Chondrocyte (in vitro differentiated cells): ENCODE data around the gene PNLIPRP2. TPM values are rescaled to one million over a fixed set of nuclear protein-coding genes. Genes with fewer than 3 reads are reported as not detected.

Experiments
- DNase-seq: peaks from one replicate; pipeline ENCODE4 v3.0.0; 2021; ENCODE audit warnings: mixed read lengths, low spot score
- H3K27ac Mint-ChIP-seq: one replicate; pipeline ENCODE4 v1.8.0; 2021; ENCODE audit warnings: mild to moderate bottlenecking, moderate library complexity, mixed read lengths; ENCODE audit not compliant: unreplicated experiment
- H3K27me3 Mint-ChIP-seq: 2 replicates; pipeline ENCODE4 v1.8.0; 2021; ENCODE audit warnings: low read depth, mixed read lengths
- H3K36me3 Mint-ChIP-seq: 2 replicates; pipeline ENCODE4 v1.8.0; 2021; ENCODE audit warnings: low read depth, mixed read lengths
- H3K4me1 Mint-ChIP-seq: 2 replicates; pipeline ENCODE4 v1.8.0; 2021; ENCODE audit warnings: low read depth, mild to moderate bottlenecking, mixed read lengths
- H3K4me3 Mint-ChIP-seq: one replicate; pipeline ENCODE4 v1.8.0; 2021; ENCODE audit warnings: mild to moderate bottlenecking, moderate library complexity, mixed read lengths; ENCODE audit not compliant: unreplicated experiment
- H3K9me3 Mint-ChIP-seq: 2 replicates; pipeline ENCODE4 v1.8.0; 2021; ENCODE audit warnings: low read depth, mixed read lengths
- CTCF ChIP-seq: fragments of 200-600 bp; sonication (generic); IDR thresholded peaks from 2 replicates; pipeline ENCODE4 v1.5.0; 2021; ENCODE audit warnings: antibody characterized with exemption, mild to moderate bottlenecking, moderate library complexity
- total RNA-seq: library from RNA; stranded (reverse); gene quantifications from 3 replicates; pipeline ENCODE4 v1.2.1, GENCODE V29; 2021

The PNLIPRP2 gene
- total RNA-seq, 1 donor from 2014 or later: not detected

DNA sequence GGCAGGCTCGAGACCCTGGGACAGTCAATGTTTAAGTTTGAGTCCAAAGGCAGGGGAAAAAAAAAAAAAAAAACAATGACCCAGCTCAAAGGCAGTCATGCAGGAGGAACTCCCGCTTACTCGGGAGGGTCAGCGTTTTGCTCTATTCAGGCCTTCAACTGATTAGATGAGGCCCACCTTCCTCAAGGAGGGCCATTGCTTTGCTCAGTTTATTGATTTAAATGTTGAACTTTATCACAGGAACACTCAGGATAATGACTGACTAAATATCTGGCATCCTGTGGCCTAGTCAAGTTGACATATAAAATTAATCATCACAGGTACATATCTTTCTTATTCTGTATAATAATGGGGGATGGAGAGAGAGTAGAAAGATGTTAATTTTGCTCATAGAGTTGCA is 69.0 kb downstream of the PNLIPRP2 start:
- no peak for DNase-seq
- H3K27me3 Mint-ChIP-seq: no peaks in the 10 kb centered on the region
- no peaks in the 10 kb centered on the region for H3K9me3 Mint-ChIP-seq
- TF ChIP-seq CTCF: no peak
- H3K36me3 Mint-ChIP-seq: no peaks in the 10 kb centered on the region
- peaks cover 22% of the 10 kb centered on the region for H3K4me1 Mint-ChIP-seq
- H3K27ac Mint-ChIP-seq: no peak overlapping the region
- H3K4me3 Mint-ChIP-seq: no peak overlapping the region

DNA sequence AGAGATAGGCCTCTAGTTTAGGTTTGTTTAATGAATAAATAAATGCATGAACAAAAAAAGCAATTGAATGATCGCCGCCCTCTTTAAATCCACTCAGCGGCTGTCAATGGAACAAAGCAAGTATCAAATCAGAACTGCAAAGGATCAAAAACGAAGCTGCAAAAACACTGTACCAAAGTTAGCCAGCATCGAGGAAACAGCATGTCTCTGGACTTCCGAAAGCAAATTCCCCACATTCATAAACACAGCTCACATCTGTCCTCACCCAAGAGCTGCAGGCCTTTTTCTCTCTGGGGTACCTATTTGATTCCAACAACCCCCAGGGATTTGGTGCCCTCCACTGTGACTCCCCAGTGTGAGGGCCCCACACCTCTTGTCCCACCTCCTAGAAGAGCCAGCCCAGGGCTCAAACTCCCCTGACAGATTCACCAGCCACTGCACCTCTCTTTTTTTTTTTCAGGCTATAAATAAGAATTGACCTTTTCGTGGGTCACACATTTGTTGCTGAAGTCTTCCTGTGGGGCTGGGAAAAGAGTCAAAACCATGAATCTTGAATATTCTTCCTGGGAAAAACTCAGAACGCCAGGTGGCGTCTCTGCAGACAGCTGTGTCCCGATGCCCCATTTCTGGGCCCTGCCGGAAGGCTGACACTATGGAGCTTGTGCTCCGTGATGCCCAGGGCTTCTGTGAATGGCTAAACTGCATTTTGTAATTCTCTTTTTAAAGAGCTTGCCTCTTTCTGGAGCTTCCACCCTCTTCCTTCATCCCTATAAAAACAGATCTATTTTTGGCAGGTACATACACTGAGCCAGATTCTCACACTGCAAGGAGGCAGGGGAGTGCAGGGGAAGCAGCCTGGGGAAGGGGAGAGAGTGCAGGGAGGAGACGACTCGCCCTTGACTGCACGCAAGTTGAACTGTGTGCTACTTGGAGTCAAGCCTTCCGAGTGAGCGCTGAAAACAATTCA is 69.9 kb downstream of the PNLIPRP2 start:
- Mint-ChIP-seq H3K27me3 (no peaks in the 10 kb centered on the region), H3K4me3 (peak overlapping the region; percentile 3), H3K9me3 (no peaks in the 10 kb centered on the region), H3K4me1 (peaks cover 22% of the 10 kb centered on the region), H3K27ac (peak overlapping the region; percentile 46), H3K36me3 (no peaks in the 10 kb centered on the region)
- TF ChIP-seq CTCF: peak; percentile 79
- DNase-seq: no peak

DNA sequence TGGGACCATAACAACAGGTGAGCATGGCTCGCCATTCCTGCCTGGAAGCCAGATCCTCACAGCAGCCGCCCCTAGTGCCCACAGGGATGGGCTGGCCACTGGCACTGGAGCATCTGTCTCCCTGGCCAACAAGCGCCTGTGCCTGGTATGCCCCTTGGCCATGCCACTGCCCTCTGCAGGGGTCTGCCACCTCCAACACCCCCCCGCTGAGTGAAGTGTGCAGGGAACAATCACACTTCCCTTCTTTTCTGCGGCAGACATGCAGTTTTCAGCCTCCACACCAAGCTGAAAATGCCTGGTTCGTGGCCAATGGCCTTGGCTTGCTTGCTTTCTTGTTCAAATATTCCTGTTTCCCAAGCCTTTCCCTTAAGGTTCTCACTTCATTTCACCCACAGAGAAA is 70.9 kb downstream of the PNLIPRP2 start:
- Mint-ChIP-seq H3K9me3 (no peaks in the 10 kb centered on the region), H3K27ac (no peak overlapping the region), H3K4me3 (no peak overlapping the region), H3K27me3 (no peaks in the 10 kb centered on the region), H3K4me1 (peaks cover 22% of the 10 kb centered on the region), H3K36me3 (peaks cover 2% of the 10 kb centered on the region)
- TF ChIP-seq CTCF: no peak
- no peak for DNase-seq

GRCh38 chr10:116692225-116692624 is 71.5 kb downstream of the PNLIPRP2 start:
- Mint-ChIP-seq H3K27ac (no peak overlapping the region), H3K4me3 (no peak overlapping the region), H3K9me3 (no peaks in the 10 kb centered on the region), H3K27me3 (no peaks in the 10 kb centered on the region), H3K4me1 (peaks cover 22% of the 10 kb centered on the region), H3K36me3 (peaks cover 2% of the 10 kb centered on the region)
- no peak for DNase-seq
- TF ChIP-seq CTCF: no peak

GRCh38 chr10:116694243-116694926 is 73.6 kb downstream of the PNLIPRP2 start:
- Mint-ChIP-seq H3K4me3 (no peak overlapping the region), H3K27ac (no peak overlapping the region), H3K9me3 (no peaks in the 10 kb centered on the region), H3K27me3 (no peaks in the 10 kb centered on the region), H3K4me1 (peaks cover 11% of the 10 kb centered on the region), H3K36me3 (peaks cover 2% of the 10 kb centered on the region)
- no peak for DNase-seq
- no peak for TF ChIP-seq CTCF
